ENCODE results near the gene AMIGO1.

AMIGO1 gene

GRCh38 chr1:109482791-109483671 is 26.5 kb downstream of the AMIGO1 start:
- no peak for DNase-seq (ENCODE audit: low read depth, low spot score)
- no peaks in the 10 kb centered on the region for H3K9me3 ChIP-seq (ENCODE audit: control insufficient read depth, insufficient read depth, low read length)
- no peak overlapping the region for H3K27ac ChIP-seq (ENCODE audit: low read length)
- H3K36me3 ChIP-seq (ENCODE audit: control insufficient read depth, insufficient read depth, low read length) = no peaks in the 10 kb centered on the region
- H3K4me1 ChIP-seq (ENCODE audit: control insufficient read depth, insufficient read depth, low read length) = peaks cover 6% of the 10 kb centered on the region; the same call in 1 of the 2 replicates
- no CpG with 5 or more reads among the region's 29 CpGs for WGBS (ENCODE audit: insufficient coverage, insufficient read length)
- H3K27me3 ChIP-seq (ENCODE audit: control insufficient read depth, insufficient read depth, low read length) = no peaks in the 10 kb centered on the region
- peak overlapping the region; percentile 36; the same call in 1 of the 2 replicates for H3K4me3 ChIP-seq (ENCODE audit: low read length)

DNA sequence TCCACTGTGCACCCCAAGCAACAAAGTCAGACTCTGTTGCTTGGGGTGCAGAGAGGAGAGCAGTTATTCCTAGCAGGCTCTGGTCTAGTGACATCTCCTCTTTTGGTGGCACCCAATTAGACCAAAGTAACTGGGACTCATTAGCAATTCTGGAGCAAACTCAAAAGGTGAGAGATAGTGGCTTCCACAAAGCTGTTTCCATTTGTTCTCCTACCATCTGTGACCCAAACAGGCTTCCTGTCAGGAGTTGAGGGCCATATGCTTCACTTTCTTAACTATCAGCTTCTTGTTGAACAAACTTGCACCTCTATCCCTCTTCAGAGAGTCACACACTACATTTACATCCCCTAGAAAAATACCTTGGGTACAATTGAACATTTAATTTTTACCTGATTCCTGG is 27.3 kb downstream of the AMIGO1 start:
- Histone ChIP-seq H3K36me3 (ENCODE audit: control insufficient read depth, insufficient read depth, low read length) (no peaks in the 10 kb centered on the region), H3K27ac (ENCODE audit: low read length) (no peak overlapping the region), H3K9me3 (ENCODE audit: control insufficient read depth, insufficient read depth, low read length) (no peaks in the 10 kb centered on the region), H3K27me3 (ENCODE audit: control insufficient read depth, insufficient read depth, low read length) (no peaks in the 10 kb centered on the region), H3K4me1 (ENCODE audit: control insufficient read depth, insufficient read depth, low read length) (peaks cover 6% of the 10 kb centered on the region; the same call in 1 of the 2 replicates), H3K4me3 (ENCODE audit: low read length) (no peak overlapping the region)
- no peak for DNase-seq (ENCODE audit: low read depth, low spot score)

DNA sequence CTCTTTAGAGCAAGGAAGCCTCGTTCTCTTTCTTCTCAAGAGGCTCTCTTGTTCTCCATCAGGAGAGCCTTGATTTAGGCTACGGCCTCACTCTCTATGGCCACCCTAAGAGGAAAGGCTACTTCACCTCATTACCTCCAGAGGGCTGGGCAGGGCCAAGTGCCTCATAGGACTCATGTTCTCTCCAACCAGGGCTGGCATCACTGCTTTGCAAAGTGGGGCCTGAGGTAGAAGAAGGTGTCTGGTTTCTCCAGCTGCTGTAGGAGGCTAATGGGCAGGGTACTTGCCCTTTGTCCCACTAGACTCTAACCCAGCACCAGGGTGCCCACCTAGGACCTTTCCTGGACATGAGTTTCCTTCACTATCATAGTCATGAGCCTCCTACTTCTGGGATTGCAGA is 27.9 kb downstream of the AMIGO1 start:
- no peaks in the 10 kb centered on the region for H3K27me3 ChIP-seq (ENCODE audit: control insufficient read depth, insufficient read depth, low read length)
- no CpG with 5 or more reads among the region's 2 CpGs for WGBS (ENCODE audit: insufficient coverage, insufficient read length)
- H3K4me1 ChIP-seq (ENCODE audit: control insufficient read depth, insufficient read depth, low read length) = peaks cover 6% of the 10 kb centered on the region; the same call in 1 of the 2 replicates
- no peaks in the 10 kb centered on the region for H3K9me3 ChIP-seq (ENCODE audit: control insufficient read depth, insufficient read depth, low read length)
- H3K36me3 ChIP-seq (ENCODE audit: control insufficient read depth, insufficient read depth, low read length) = no peaks in the 10 kb centered on the region
- DNase-seq (ENCODE audit: low read depth, low spot score) = no peak
- H3K4me3 ChIP-seq (ENCODE audit: low read length) = no peak overlapping the region
- H3K27ac ChIP-seq (ENCODE audit: low read length) = no peak overlapping the region

DNA sequence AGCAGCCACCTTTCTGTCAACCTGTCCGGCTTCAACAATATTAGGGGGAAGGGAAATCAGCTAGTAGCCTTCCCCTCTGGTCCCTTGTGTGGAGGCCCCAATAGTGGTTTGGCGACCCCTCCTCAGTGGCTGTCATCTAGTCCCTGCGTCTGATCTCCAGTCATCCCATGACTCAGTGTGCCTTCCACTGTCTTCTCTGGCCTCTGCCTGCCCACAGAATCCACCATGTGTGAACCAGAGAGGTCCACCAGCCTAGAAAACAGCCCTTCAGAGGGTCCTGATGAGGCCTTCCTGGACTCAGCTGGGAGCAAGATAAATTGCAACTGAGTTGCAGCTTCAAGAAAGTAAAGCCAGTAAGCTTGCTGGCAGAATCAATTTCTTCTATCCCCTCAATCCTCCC is 29.6 kb downstream of the AMIGO1 start:
- H3K36me3 ChIP-seq (ENCODE audit: control insufficient read depth, insufficient read depth, low read length) = no peaks in the 10 kb centered on the region
- no peak for DNase-seq (ENCODE audit: low read depth, low spot score)
- H3K27ac ChIP-seq (ENCODE audit: low read length) = no peak overlapping the region
- H3K27me3 ChIP-seq (ENCODE audit: control insufficient read depth, insufficient read depth, low read length) = no peaks in the 10 kb centered on the region
- H3K4me3 ChIP-seq (ENCODE audit: low read length) = no peak overlapping the region
- peaks cover 5% of the 10 kb centered on the region; the same call in 1 of the 2 replicates for H3K4me1 ChIP-seq (ENCODE audit: control insufficient read depth, insufficient read depth, low read length)
- no CpG with 5 or more reads among the region's 3 CpGs for WGBS (ENCODE audit: insufficient coverage, insufficient read length)
- no peaks in the 10 kb centered on the region for H3K9me3 ChIP-seq (ENCODE audit: control insufficient read depth, insufficient read depth, low read length)

- no CpG with 5 or more reads among the region's 5 CpGs for WGBS (ENCODE audit: insufficient coverage, insufficient read length)
- Histone ChIP-seq H3K4me1 (ENCODE audit: control insufficient read depth, insufficient read depth, low read length) (0 out of 2 replicates have a peak, but pooled peaks cover 4% of the 10 kb centered on the region), H3K36me3 (ENCODE audit: control insufficient read depth, insufficient read depth, low read length) (no peaks in the 10 kb centered on the region), H3K4me3 (ENCODE audit: low read length) (no peak overlapping the region), H3K9me3 (ENCODE audit: control insufficient read depth, insufficient read depth, low read length) (no peaks in the 10 kb centered on the region), H3K27me3 (ENCODE audit: control insufficient read depth, insufficient read depth, low read length) (no peaks in the 10 kb centered on the region), H3K27ac (ENCODE audit: low read length) (no peak overlapping the region)
- no peak for DNase-seq (ENCODE audit: low read depth, low spot score)
These were observed 30.2 kb downstream of the AMIGO1 start for GRCh38 chr1:109479311-109479710.

- Histone ChIP-seq H3K4me1 (ENCODE audit: control insufficient read depth, insufficient read depth, low read length) (0 out of 2 replicates have a peak, but pooled peaks cover 4% of the 10 kb centered on the region), H3K9me3 (ENCODE audit: control insufficient read depth, insufficient read depth, low read length) (no peaks in the 10 kb centered on the region), H3K4me3 (ENCODE audit: low read length) (no peak overlapping the region), H3K36me3 (ENCODE audit: control insufficient read depth, insufficient read depth, low read length) (no peaks in the 10 kb centered on the region), H3K27me3 (ENCODE audit: control insufficient read depth, insufficient read depth, low read length) (no peaks in the 10 kb centered on the region), H3K27ac (ENCODE audit: low read length) (no peak overlapping the region)
- no CpG with 5 or more reads among the region's 7 CpGs for WGBS (ENCODE audit: insufficient coverage, insufficient read length)
- no peak for DNase-seq (ENCODE audit: low read depth, low spot score)
These were observed 30.7 kb downstream of the AMIGO1 start for GRCh38 chr1:109478806-109479205.

DNA sequence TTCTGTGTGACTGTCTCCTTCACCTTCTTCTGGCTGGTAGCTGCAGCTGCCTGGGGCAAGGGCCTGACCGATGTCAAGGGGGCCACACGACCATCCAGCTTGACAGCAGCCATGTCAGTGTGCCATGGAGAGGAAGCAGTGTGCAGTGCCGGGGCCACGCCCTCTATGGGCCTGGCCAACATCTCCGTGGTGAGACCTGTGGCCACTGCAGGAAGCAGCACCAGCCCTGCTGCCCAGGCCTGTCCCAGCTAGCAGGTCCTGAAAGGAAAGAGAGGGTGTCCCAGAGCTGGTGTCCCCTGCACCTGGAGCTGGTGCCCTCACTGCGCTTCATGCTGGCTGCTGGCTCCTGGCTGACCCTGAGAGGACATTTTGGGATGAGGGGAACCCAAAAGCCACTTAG is 31.7 kb downstream of the AMIGO1 start:
- no peaks in the 10 kb centered on the region for H3K9me3 ChIP-seq (ENCODE audit: control insufficient read depth, insufficient read depth, low read length)
- H3K4me1 ChIP-seq (ENCODE audit: control insufficient read depth, insufficient read depth, low read length) = peaks cover 4% of the 10 kb centered on the region; the same call in 1 of the 2 replicates
- no peak for DNase-seq (ENCODE audit: low read depth, low spot score)
- no peak overlapping the region for H3K27ac ChIP-seq (ENCODE audit: low read length)
- no CpG with 5 or more reads among the region's 6 CpGs for WGBS (ENCODE audit: insufficient coverage, insufficient read length)
- no peaks in the 10 kb centered on the region for H3K27me3 ChIP-seq (ENCODE audit: control insufficient read depth, insufficient read depth, low read length)
- H3K36me3 ChIP-seq (ENCODE audit: control insufficient read depth, insufficient read depth, low read length) = no peaks in the 10 kb centered on the region
- H3K4me3 ChIP-seq (ENCODE audit: low read length) = no peak overlapping the region

GRCh38 chr1:109476825-109477224 is 32.7 kb downstream of the AMIGO1 start:
- Histone ChIP-seq H3K27me3 (ENCODE audit: control insufficient read depth, insufficient read depth, low read length) (no peaks in the 10 kb centered on the region), H3K4me1 (ENCODE audit: control insufficient read depth, insufficient read depth, low read length) (peaks cover 4% of the 10 kb centered on the region; the same call in 1 of the 2 replicates), H3K27ac (ENCODE audit: low read length) (no peak overlapping the region), H3K4me3 (ENCODE audit: low read length) (no peak overlapping the region), H3K9me3 (ENCODE audit: control insufficient read depth, insufficient read depth, low read length) (no peaks in the 10 kb centered on the region), H3K36me3 (ENCODE audit: control insufficient read depth, insufficient read depth, low read length) (no peaks in the 10 kb centered on the region)
- no CpG with 5 or more reads among the region's 8 CpGs for WGBS (ENCODE audit: insufficient coverage, insufficient read length)
- DNase-seq (ENCODE audit: low read depth, low spot score) = no peak

- H3K27me3 ChIP-seq (ENCODE audit: control insufficient read depth, insufficient read depth, low read length) = no peaks in the 10 kb centered on the region
- no peaks in the 10 kb centered on the region for H3K9me3 ChIP-seq (ENCODE audit: control insufficient read depth, insufficient read depth, low read length)
- WGBS (ENCODE audit: insufficient coverage, insufficient read length) = no CpG with 5 or more reads among the region's 9 CpGs
- no peak overlapping the region for H3K4me3 ChIP-seq (ENCODE audit: low read length)
- no peaks in the 10 kb centered on the region for H3K36me3 ChIP-seq (ENCODE audit: control insufficient read depth, insufficient read depth, low read length)
- no peak overlapping the region for H3K27ac ChIP-seq (ENCODE audit: low read length)
- DNase-seq (ENCODE audit: low read depth, low spot score) = no peak
- H3K4me1 ChIP-seq (ENCODE audit: control insufficient read depth, insufficient read depth, low read length) = peaks cover 4% of the 10 kb centered on the region; the same call in 1 of the 2 replicates
These were observed 34.3 kb downstream of the AMIGO1 start for GRCh38 chr1:109475261-109475660.

DNA sequence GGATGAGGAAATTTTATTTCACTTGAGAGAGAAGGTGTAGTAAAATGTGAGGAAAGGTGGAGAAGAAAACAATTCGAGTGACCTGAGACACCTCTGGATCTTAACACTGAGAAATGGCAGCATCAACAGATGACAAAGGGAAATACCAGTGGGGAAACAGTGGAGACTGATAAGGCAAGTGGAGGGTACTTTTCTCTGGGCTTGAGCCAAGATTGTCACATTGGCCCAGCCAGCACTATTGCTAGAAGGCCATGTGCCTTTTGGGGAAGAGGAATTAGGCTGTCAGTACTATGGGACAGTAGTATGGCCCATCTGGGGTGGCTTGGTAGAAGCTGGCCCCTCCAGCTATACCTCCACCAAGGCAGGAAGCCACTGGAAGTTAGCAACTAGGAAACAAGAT is 34.8 kb downstream of the AMIGO1 start:
- peaks cover 4% of the 10 kb centered on the region; the same call in 1 of the 2 replicates for H3K4me1 ChIP-seq (ENCODE audit: control insufficient read depth, insufficient read depth, low read length)
- WGBS (ENCODE audit: insufficient coverage, insufficient read length) = no CpG with 5 or more reads among the region's 1 CpG
- no peaks in the 10 kb centered on the region for H3K9me3 ChIP-seq (ENCODE audit: control insufficient read depth, insufficient read depth, low read length)
- H3K36me3 ChIP-seq (ENCODE audit: control insufficient read depth, insufficient read depth, low read length) = no peaks in the 10 kb centered on the region
- no peak overlapping the region for H3K27ac ChIP-seq (ENCODE audit: low read length)
- no peak overlapping the region for H3K4me3 ChIP-seq (ENCODE audit: low read length)
- H3K27me3 ChIP-seq (ENCODE audit: control insufficient read depth, insufficient read depth, low read length) = no peaks in the 10 kb centered on the region
- no peak for DNase-seq (ENCODE audit: low read depth, low spot score)
